ENCODE results near the gene IDUA. TPM values are rescaled to one million over a fixed set of nuclear protein-coding genes. Genes with fewer than 3 reads are reported as not detected.

IDUA gene
- total RNA-seq, 1 donor from 2014 or later: 76.4 TPM

DNA sequence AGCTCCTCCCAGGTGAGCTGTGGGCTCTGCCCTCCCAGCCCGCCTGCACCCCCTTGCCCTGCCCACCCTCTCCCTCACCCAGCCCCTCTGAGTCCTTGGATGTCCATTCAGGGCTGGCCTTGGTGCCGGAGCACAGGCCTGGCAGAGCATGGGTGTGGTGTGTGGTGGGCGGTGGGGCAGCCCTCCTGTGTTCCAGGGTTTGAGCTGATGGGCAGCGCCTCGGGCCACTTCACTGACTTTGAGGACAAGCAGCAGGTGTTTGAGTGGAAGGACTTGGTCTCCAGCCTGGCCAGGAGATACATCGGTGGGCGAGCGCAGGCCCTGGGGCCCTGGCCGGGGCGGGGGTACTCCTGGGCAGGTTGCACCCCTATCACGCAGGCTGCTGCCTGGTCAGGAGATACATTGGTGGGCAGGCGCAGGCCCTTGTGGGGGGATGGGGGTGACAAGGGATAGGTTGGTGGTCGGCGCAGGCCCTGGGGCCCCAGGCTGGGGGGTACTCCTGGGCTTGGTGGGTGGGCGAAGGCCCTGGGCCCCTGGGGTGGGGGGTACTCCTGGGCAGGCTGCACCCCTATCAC lies 13.9 kb downstream of the IDUA start:
- DNase-seq (ENCODE audit: low spot score): no peak

DNA sequence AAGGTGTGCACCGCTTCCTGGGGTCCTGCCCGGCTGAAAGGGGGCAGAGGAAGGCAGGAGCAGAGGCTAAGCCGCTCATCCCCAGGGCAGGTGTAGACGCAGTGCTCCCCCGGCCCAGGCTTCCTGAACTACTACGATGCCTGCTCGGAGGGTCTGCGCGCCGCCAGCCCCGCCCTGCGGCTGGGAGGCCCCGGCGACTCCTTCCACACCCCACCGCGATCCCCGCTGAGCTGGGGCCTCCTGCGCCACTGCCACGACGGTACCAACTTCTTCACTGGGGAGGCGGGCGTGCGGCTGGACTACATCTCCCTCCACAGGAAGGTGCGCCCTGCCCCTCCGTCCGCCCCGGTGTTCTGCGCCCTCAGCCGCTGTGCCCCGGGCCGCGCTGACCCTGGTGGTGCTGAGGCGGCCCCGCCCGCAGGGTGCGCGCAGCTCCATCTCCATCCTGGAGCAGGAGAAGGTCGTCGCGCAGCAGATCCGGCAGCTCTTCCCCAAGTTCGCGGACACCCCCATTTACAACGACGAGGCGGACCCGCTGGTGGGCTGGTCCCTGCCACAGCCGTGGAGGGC lies 14.8 kb downstream of the IDUA start:
- no peak for DNase-seq (ENCODE audit: low spot score)

DNA sequence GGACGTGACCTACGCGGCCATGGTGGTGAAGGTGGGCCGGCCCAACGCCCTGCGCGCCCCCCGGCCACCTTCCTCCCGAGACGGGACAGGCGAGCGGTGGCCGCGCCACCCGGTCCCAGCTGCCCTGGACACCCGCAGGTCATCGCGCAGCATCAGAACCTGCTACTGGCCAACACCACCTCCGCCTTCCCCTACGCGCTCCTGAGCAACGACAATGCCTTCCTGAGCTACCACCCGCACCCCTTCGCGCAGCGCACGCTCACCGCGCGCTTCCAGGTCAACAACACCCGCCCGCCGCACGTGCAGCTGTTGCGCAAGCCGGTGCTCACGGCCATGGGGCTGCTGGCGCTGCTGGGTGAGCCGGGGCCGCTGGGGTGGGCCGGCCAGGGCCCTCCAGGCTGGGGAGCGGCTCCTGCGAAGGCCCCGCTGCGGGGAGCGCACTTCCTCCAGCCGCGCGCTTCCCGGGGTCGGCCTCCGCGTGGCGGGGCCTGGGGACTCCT lies 15.3 kb downstream of the IDUA start:
- DNase-seq (ENCODE audit: low spot score): no peak

DNA sequence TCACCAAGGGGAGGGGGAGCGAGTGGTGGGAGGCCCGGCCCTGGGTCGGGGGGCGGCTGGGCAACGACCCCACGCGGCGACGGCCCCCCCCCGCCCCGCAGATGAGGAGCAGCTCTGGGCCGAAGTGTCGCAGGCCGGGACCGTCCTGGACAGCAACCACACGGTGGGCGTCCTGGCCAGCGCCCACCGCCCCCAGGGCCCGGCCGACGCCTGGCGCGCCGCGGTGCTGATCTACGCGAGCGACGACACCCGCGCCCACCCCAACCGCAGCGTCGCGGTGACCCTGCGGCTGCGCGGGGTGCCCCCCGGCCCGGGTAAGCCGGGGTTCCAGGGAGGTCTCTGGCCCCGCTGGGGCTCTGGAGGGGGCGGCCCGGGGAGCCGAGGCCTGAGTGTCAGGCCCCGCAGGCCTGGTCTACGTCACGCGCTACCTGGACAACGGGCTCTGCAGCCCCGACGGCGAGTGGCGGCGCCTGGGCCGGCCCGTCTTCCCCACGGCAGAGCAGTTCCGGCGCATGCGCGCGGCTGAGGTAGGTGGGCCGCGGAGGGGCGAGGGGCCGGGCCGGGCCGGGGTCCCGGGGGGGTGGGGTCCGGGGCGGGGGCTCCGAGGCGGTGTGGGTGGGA lies 15.9 kb downstream of the IDUA start:
- no peak for DNase-seq (ENCODE audit: low spot score)

DNA sequence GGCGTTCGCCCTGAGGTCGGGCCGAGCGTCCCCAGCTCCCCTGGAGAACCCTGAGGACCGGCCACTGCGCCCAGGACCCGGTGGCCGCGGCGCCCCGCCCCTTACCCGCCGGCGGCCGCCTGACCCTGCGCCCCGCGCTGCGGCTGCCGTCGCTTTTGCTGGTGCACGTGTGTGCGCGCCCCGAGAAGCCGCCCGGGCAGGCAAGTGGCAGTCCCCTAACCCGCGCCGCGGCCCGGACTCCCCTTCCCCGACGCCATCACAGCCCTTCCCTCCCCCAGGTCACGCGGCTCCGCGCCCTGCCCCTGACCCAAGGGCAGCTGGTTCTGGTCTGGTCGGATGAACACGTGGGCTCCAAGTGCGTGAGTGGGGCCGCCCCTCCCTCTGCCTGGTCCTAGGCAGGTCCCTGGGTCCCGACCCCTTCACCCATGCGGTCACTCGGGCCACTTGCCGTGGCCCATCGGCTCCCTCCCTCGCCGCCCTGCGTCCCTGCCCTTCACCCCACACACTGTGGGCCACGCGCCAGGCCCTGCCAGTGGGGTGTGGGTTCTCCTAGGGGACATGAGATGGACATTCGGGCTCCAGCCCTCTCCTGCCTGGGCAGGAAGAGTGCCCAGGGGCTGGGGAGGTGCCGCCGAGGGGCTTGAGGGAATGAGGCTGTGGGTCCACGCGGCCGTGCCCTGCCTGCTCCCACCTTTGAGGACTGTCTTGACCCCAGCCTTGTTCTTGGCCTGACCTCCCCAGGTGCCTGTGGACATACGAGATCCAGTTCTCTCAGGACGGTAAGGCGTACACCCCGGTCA lies 16.6 kb downstream of the IDUA start:
- DNase-seq (ENCODE audit: low spot score): no peak

DNA sequence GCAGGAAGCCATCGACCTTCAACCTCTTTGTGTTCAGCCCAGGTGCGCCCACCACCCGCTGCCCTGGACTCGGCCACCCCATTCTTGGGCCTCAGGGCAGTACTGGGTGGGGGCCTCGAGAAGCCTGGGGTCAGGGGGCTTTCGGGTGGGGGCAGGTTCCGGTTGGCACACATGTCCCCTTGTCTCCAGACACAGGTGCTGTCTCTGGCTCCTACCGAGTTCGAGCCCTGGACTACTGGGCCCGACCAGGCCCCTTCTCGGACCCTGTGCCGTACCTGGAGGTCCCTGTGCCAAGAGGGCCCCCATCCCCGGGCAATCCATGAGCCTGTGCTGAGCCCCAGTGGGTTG lies 17.2 kb downstream of the IDUA start:
- DNase-seq (ENCODE audit: low spot score): no peak

DNA sequence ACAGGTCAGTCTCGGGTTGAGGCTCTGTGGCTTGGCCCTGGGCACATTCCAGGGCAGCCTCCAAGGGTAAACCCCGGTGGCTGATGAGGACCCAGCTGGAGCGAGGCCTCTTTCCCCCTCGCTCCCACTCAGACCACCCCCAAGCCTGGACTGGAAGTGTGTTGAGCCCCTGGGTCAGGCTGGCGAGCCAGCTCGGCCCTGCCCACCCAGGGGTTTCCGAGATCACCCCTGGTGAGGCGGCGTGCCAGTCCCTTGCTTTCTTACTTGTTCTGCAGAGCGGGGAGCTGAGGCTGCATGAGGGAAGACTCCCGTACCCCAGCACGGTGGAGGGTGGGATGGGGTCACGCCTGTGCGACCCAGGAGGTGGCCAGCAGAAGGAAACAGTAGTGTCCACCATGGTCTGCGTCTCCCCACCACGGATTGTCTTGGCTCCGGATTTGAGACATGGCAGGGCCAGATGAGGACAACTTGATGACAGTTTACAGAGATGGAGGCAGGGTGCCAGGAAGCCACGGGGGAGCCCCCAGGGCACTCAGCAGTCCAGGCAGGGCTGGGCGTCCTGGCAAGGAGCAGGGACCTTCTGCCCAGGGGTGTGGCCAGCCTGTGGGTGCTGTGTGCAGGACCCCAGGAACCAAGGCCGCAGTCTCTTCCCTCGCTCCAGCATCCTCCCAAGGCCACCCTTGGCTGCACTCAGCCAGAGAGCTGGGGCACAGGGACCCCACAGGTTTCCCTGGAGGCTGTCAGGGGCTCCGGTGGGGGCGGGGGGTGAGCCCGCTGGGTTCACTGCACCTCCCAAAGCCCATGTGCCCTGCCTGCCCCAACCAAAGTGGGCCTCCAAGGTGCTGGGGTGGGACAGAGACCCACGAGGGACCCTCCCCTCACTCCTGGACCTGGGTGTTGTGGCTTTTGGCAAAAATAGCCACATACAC lies 18.0 kb downstream of the IDUA start:
- DNase-seq (ENCODE audit: low spot score): no peak

DNA sequence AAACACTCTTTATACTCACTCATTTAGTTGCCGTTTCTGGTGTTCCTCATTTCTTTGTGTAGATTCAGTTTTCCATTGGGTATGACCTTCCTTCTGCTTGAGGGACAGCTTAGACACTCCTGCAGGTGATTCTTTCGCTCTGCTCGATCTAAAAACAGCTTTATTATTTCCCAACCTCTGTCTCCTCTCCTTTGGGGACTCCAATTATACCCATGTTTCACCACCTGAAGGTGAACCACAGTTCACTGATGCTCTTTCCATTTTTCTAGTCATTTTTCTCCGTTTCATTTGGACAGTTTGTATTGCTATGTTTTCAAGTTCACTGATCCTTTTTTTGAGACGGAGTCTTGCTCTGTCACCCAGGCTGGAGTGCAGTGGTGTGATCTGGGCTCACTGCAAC lies 20.0 kb downstream of the IDUA start:
- DNase-seq (ENCODE audit: low spot score): no peak

DNA sequence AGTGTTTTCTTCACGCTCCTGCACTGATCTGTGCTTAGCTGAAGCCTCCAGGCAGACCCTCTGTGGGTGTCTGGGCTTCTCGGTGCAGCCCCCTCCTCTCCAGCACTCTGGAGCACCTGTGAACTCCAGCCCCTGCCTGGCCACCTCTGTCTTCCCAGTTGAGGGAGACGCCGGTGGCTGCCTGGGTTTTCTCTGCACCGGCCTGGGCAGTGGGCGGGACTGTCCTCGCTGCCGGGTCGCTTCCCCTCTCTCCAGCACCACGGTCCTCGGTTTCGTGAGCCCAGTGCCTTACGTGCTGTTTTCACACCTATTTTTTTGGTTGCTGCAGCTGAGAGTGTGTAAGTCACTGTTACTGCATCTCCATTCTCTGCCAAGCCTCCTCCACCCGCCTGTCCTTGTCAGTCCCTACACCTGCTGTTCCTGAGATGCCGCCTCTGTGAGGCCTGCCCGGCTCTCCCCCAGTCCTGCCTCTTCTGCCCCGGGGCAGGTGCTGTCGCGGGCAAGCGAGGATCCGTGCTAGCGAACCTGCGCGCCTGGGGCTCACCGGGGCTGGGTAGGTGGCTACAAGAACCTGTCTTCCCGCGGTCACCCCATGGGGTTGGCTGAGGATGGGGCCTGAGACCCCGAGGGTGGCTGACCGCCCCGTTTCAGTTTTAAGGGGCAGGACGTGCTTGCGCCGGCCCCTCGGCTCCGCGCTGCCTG lies 22.1 kb downstream of the IDUA start:
- DNase-seq (ENCODE audit: low spot score): no peak

DNA sequence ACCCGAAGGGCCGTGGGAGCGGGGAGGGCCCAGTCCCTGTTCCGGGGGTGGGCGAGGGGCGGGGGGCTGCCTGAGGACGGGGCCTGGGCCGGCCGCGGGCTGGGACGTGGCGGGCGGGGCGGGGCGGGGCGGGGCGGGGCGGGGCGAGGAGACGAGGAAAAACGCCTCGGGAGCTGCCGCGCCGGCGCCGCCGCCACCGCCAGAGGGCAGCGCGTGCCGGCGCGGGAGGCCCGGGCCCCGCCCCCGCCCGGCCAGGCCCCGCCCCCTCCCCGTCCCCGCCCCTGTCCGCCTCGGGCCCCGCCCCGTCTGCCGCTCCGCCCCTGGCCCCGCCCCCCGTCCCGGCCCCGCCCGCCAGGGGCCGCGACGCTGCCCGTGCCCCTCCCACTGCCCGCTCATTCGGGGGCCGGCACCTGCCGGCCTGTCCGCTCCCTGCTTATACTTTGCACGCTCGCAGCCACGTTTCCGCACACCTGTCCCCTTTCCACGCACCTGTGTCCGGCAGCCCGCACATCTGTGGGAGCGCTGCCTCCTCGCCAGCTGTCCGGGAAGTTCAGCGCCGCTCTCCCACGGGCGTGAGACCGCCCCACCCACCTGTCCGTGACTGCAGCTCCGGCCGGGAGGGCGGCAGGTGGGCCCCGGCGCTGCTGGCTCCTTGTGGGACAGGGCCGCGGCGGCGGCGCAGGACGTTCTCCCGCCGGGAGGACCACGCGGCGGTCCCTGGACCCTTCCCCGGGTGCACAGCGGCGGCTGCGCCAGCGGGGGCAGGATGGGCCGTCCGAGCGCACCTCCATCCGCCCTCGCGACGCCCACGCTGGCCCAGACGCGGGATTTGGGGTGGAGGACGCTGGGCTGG lies 22.9 kb downstream of the IDUA start:
- DNase-seq (ENCODE audit: low spot score): peak; percentile 70

DNA sequence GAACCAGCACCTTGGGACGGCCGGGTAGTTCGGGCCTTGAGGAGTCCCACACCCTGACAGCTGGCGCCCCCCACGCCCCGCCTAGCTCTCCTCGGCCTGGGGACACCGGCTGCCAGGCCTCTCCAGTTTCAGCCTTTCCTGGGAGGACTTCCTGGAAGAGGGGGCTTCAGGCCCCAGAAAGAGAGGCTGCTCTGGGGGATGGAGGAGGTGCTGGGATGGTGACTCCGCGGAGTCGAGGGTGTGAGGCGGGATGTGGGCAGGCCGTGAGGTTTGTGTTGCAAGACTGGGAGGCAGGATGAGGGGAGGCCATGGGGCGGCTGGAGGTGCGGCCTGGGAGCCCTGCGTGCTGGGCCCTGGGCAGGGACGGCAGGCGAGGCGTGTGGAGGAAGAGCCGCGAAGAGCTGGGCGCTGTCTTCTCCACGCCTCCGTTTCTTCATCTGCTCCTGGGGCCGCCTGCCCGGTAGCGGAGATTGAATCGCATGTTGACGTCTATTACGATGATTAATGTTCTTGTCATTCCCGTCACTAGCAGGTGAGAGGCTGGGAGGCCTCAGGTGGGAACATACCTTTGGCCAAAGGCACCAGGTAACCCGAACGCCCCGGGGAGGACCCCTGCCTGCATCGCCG lies 23.7 kb downstream of the IDUA start:
- DNase-seq (ENCODE audit: low spot score): peak; percentile 83

DNA sequence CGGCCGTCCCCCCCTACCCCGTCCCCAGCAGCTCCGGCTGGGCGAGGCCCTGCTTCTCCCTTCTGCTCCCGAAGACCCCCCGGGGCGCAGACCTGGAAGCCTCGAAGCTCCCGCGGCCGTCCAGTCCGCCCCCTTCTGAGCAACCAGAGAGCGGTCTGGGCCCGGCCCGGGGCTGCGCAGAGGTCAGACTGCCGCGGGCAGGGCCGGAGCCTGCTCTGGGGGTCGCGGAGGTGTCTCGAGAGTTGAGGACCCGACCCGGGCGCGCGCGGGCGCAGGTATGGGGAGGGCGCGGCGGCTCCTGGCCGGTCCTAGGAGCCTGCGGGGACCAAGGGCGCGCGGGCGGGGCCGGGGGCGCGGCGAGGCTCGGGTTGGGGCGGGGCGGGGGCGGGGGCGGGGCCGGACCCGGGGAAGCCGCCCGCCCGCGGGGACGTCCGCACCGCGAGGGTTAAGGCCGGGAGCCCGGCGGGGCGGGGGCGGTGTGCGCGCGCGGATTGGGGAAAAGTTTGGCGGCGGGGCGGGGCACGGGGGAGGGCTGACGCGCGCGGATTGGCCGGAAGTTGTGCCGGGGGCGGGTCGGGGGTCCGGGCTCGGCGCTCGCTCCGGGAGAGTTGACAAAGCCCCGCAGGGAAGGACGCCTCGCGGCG lies 24.3 kb downstream of the IDUA start, which contains the start of gene FGFRL1:
TSS of gene FGFRL1 (plus strand) at position 605 of the 644 bp plus-strand sequence. CDS start 860 bp downstream, outside the sequence.
- peak; percentile 93 for DNase-seq (ENCODE audit: low spot score)

DNA sequence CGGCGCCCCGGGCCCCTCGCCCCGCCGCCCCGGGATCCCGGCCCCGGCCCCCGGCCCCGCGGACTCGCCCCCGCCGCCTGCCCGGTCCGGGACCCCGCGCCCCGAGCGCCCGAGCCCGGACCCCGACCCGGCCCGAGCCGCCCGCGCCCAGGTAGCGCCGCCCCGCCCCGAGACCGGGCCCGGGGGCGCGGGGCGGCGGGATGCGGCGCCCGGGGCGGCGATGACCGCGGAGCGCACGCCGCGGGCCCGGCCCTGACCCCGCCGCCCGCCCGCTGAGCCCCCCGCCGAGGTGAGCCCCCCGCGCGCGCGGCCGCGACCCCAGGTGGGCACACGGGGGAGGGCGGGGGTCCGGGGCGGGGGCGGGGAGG lies 24.8 kb downstream of the IDUA start:
- no peak for DNase-seq (ENCODE audit: low spot score)

DNA sequence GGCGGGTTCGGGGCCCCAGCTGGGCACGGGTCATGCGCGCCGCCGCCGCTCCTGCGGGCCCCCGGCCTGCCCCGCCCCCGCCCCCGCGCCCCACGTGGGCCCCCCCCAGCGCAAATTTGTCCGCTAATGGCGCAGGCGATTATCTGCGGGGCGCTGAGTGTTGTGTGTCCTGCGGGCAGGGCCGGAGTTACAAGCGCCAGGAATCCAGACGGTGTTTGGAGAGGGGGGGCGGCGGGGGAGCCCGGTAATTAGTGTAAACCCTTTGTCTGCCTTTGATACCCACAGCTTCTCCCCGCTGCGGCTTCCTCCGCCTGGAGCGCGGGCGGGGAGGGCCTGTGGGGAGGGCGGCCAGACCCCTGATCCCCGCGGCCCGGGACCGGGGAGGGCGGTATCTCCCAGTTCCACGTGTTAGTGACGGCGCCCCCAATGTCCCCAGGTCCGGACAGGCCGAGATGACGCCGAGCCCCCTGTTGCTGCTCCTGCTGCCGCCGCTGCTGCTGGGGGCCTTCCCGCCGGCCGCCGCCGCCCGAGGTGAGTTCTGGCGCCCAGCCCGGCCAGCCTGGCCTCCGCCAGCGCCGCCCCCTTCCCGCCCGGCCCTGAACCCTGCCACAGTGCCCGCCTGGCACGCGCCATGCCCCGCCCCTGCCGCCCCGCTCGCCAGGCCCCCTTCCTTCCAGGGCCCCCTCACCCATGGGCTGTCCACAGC lies 25.3 kb downstream of the IDUA start:
- no peak for DNase-seq (ENCODE audit: low spot score)

DNA sequence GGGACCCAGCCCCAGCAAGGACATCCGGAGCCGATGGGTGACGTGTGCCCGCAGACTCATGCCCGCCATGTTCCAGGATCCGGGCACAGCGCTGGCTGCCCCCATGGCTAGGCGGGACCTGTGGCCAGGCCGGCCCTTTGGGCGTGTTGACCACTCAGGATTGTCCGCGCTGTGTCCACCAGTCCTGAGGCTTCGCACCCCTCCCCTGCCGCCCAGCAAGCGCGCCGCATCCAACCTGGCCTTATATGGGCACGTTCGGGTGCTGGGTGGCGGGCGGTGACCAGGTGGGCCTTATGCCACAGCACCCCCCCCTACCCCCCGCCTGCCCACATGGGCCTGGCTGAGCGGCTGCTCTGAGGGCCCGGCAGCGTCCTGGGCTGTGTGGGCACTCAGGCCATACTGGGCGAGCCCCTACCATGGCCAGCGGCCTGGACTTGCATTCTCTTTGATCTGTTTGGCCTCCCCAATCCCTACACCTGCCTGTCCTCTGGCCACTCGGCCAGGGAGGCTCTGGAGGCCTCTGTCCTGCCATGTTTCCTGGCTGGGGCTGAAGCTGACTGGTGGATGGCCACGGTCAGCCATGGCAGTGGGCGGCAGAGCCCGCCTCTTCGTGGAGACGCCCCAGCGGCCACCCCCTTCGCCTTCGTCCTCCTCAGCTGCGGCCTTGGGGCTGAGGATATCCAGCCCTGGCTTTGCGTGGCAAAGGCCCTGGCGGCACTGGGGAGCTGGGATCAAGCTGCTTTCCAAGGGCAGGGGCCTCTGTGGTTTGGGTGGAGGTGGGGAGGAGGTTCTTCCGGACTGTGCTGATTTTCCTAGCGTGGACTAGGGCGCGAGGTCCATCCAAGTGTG lies 26.6 kb downstream of the IDUA start:
- DNase-seq (ENCODE audit: low spot score): no peak

DNA sequence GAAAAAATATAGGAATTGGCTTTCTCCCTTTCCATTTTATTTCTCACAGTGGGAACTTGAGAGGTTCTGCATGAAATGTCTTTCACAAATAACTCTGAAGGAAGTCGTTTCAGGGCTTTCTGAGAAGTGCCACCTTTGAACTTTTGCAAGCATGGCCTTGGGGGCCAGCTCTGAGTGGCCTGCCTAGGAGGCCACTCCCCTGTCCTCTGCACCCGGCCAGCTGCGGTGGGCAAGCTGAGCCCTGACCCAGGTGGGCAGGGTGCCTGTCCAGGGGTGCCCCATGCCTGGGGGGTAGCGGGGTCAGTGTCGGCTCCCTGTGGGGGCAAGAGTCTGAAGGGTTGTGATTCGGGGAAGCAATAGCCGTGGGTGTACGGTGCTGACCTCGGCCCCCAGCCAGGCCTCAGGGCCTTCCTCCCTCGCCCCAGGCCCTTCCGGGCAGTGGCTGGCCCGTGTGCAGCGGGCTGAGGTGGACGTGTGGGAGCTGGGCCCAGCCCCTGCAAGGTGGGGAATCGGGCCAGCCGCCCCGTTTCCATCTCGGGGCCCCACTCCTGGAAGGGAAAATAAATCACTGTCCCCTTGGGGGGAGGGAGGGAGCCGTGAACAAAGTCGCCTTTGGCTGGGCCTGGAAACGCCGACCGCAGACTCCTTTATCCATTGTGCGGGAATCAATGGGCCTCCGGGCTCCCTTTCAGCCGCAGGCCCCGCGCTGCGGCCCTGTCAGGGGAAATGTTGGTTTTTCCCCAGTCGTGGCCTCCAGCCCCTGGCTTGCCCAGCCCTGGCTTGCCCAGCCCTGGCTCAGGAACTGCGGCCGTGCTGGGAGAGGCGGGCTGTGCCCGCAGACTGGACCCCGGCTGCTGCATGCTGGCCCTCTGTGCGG lies 27.7 kb downstream of the IDUA start:
- no peak for DNase-seq (ENCODE audit: low spot score)

All from ureter (tissue), 1 donor.